Gastrocnemius medialis (tissue), 4 donors: Measurements from ENCODE around the gene SPIRE1.

Experiments
- POLR2A ChIP-seq, 2 donors: fragments of 450-650 bp; IDR thresholded peaks; one replicate each; pipeline ENCODE4 v1.6.1; 2017; ENCODE audit warnings: antibody characterized with exemption in 2 of 2, mild to moderate bottlenecking in 2 of 2, moderate library complexity in 2 of 2
- TF ChIP-seq, protein P1 (sequence below), 5 experiments: fragments of 450-650 bp in 3 of 5; fragments of 200-600 bp in 2 of 5; sonication (generic) in 2 of 5; IDR thresholded peaks in 4 of 5; conservative IDR thresholded peaks in 1 of 5; 1 replicate in 4 of 5; 2 replicates in 1 of 5; pipeline ENCODE4 v1.5.1; 2016 to 2019; ENCODE audit warnings: antibody characterized with exemption in 5 of 5, mild to moderate bottlenecking in 3 of 5, moderate library complexity in 3 of 5

DNA sequence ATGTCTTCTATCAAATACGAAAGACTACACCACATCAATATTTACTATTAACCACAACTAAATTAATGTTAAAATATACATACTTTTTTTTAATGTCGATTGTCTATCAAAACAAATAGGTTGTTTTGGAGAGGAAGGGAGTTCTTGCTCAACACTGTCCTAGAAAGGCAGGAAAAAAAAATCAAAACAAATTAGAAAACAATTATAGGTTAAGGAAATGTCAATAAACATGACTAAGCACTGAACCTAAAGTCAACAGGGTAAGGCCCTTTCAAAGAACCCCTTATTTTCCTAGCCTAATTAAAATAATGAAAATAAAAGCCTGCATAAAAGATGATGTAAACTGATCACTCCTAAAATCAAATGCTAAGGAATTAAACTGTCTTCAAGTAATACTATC, 41.8 kb upstream of the SPIRE1 start:
- TF ChIP-seq, protein P1, sequence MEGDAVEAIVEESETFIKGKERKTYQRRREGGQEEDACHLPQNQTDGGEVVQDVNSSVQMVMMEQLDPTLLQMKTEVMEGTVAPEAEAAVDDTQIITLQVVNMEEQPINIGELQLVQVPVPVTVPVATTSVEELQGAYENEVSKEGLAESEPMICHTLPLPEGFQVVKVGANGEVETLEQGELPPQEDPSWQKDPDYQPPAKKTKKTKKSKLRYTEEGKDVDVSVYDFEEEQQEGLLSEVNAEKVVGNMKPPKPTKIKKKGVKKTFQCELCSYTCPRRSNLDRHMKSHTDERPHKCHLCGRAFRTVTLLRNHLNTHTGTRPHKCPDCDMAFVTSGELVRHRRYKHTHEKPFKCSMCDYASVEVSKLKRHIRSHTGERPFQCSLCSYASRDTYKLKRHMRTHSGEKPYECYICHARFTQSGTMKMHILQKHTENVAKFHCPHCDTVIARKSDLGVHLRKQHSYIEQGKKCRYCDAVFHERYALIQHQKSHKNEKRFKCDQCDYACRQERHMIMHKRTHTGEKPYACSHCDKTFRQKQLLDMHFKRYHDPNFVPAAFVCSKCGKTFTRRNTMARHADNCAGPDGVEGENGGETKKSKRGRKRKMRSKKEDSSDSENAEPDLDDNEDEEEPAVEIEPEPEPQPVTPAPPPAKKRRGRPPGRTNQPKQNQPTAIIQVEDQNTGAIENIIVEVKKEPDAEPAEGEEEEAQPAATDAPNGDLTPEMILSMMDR (IDR thresholded peaks at IDR 0.05 in 4 of 5, conservative IDR thresholded peaks at IDR 0.05 in 1 of 5) = no peak
- no peak for TF ChIP-seq POLR2A (IDR thresholded peaks at IDR 0.05)
